Liver (tissue), 9 donors: ENCODE measurements around the gene ACYP2. TPM values are rescaled to one million over a fixed set of nuclear protein-coding genes. Genes with fewer than 3 reads are reported as not detected.

Experiments
- DNase-seq: peaks from one replicate; pipeline ENCODE4 v3.0.0-alpha.2; 2017; ENCODE audit warnings: low spot score
- H3K27ac ChIP-seq, 2 donors: one replicate each; pipeline ENCODE4 v1.7.0; 2013; ENCODE audit warnings: inconsistent platforms in 2 of 2, low read length in 2 of 2, control low read depth in 1 of 2, low read depth in 1 of 2, mild to moderate bottlenecking in 1 of 2
- H3K27me3 ChIP-seq, 4 donors: one replicate each; pipeline versions ENCODE4 v1.6.1 to v1.7.0; 2013; ENCODE audit warnings: low read length in 3 of 4, inconsistent platforms in 1 of 4, mild to moderate bottlenecking in 1 of 4, moderate library complexity in 1 of 4; ENCODE audit not compliant: control insufficient read depth in 4 of 4, insufficient read depth in 4 of 4
- H3K36me3 ChIP-seq, 4 donors: one replicate each; pipeline versions ENCODE4 v1.6.1 to v1.7.0; 2013; ENCODE audit warnings: low read length in 3 of 4, mild to moderate bottlenecking in 3 of 4, low read depth in 1 of 4, moderate library complexity in 1 of 4; ENCODE audit not compliant: control insufficient read depth in 4 of 4, insufficient read depth in 3 of 4
- H3K4me1 ChIP-seq, 4 donors: one replicate each; pipeline versions ENCODE4 v1.6.1 to v1.7.0; 2013; ENCODE audit warnings: low read length in 3 of 4, mild to moderate bottlenecking in 3 of 4, moderate library complexity in 1 of 4; ENCODE audit not compliant: control insufficient read depth in 4 of 4, insufficient read depth in 4 of 4
- H3K4me3 ChIP-seq, 3 donors: one replicate each; pipeline versions ENCODE4 v1.6.1 to v1.7.0; 2013; ENCODE audit warnings: low read length in 3 of 3, control low read depth in 1 of 3, low read depth in 1 of 3, mild to moderate bottlenecking in 1 of 3
- H3K9ac ChIP-seq, 2 donors: one replicate each; pipeline ENCODE4 v1.7.0; 2013; ENCODE audit warnings: low read length in 2 of 2, mild to moderate bottlenecking in 2 of 2, moderate library complexity in 2 of 2, control low read depth in 1 of 2, low read depth in 1 of 2
- H3K9me3 ChIP-seq, 4 donors: one replicate each; pipeline versions ENCODE4 v1.6.1 to v1.7.0; 2013; ENCODE audit warnings: low read length in 3 of 4; ENCODE audit not compliant: control insufficient read depth in 4 of 4
- EGR1 ChIP-seq, 2 donors: IDR thresholded peaks; 2 replicates each; pipeline ENCODE4 v1.6.1; 2016 to 2018; ENCODE audit warnings: antibody characterized with exemption in 2 of 2, low read depth in 2 of 2
- FOXA2 ChIP-seq: IDR thresholded peaks from 2 replicates; pipeline ENCODE4 v1.6.1; 2016; ENCODE audit warnings: antibody characterized with exemption
- GABPA ChIP-seq, 2 donors: IDR thresholded peaks in 1 of 2; conservative IDR thresholded peaks in 1 of 2; 2 replicates each; pipeline ENCODE4 v1.6.1; 2016; ENCODE audit warnings: antibody characterized with exemption in 2 of 2, mild to moderate bottlenecking in 1 of 2, moderate library complexity in 1 of 2
- HNF4A ChIP-seq, 2 donors: conservative IDR thresholded peaks; 2 replicates each; pipeline ENCODE4 v1.6.1; 2016; ENCODE audit warnings: antibody characterized with exemption in 2 of 2, mild to moderate bottlenecking in 2 of 2
- HNF4G ChIP-seq: IDR thresholded peaks from 2 replicates; pipeline ENCODE4 v1.6.1; 2016; ENCODE audit warnings: antibody characterized with exemption
- JUND ChIP-seq, 2 donors: IDR thresholded peaks; 2 replicates each; pipeline ENCODE4 v1.6.1; 2016; ENCODE audit warnings: antibody characterized with exemption in 2 of 2
- MAX ChIP-seq: IDR thresholded peaks from 2 replicates; pipeline ENCODE4 v1.6.1; 2016; ENCODE audit warnings: antibody characterized with exemption
- NR2F2 ChIP-seq: IDR thresholded peaks from 2 replicates; pipeline ENCODE4 v1.6.1; 2016; ENCODE audit warnings: antibody characterized with exemption
- REST ChIP-seq: IDR thresholded peaks from 2 replicates; pipeline ENCODE4 v1.6.1; 2016; ENCODE audit warnings: antibody characterized with exemption, mild to moderate bottlenecking
- RXRA ChIP-seq, 2 donors: IDR thresholded peaks; 2 replicates each; pipeline ENCODE4 v1.6.1; 2017 to 2018; ENCODE audit warnings: antibody characterized with exemption in 2 of 2, mild to moderate bottlenecking in 1 of 2
- SP1 ChIP-seq: IDR thresholded peaks from 2 replicates; pipeline ENCODE4 v1.6.1; 2018; ENCODE audit warnings: antibody characterized with exemption, mild to moderate bottlenecking
- WGBS: extraction: QIAGEN DNeasy Blood & Tissue Kit; methylation state at CpG from one replicate; pipeline ENCODE4 v1.1.7; 2013; 5-methylcytosine and 5-hydroxymethylcytosine counted together
- polyA plus RNA-seq, 2 donors: library from polyadenylated mRNA; stranded (reverse) in 1 of 2; unstranded in 1 of 2; fragments of 200-250 nt in 1 of 2; fragments of >200 nt in 1 of 2; fragmentation: Nextera tagmentation in 1 of 2; extraction: Ambion mirVana in 1 of 2; gene quantifications; one replicate each; pipeline versions ENCODE4 v1.2.1 to v1.2.3, GENCODE V29; 2013 to 2015
- total RNA-seq, 2 donors: library from RNA; depleted of rRNA; stranded (reverse); fragments of >200 nt; gene quantifications; one replicate each; pipeline ENCODE4 v1.2.3, GENCODE V29; 2014
- TF ChIP-seq, protein P1 (sequence below): IDR thresholded peaks from 2 replicates; pipeline ENCODE4 v1.6.1; 2016; ENCODE audit warnings: antibody characterized with exemption
- TF ChIP-seq, protein P2 (sequence below): fragments of 150-350 bp; IDR thresholded peaks from 2 replicates; pipeline ENCODE4 v1.5.1; 2017; ENCODE audit warnings: improper control_type of control experiment, low read depth, low read length; ENCODE audit not compliant: missing input control
- donor health status: healthy.
- donor health status: healthy.
- donor health status: healthy.
- donor health status: healthy.
- donor health status: healthy.

Gene ACYP2
- total and polyA plus RNA-seq, 4 donors: 13.1 to 44.3 (median 15.4) TPM

DNA sequence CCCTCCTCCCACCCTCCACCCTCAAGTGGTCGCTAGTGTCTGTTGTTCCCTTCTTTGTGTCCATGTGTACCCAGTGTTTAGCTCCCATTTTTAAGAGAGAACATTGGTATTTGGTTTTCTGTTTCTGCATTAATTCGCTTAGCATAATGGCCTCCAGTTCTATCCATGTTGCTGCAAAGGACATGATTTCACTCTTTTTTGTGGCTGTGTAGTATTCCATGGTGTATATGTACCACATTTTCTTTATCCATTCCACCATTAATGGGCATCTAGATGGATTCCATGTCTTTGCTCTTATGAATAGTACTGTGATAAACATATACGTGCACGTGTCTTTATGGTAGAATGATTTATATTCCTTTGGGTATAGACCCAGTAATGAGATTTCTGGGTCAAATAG lies 97.7 kb downstream of the ACYP2 start:
- Histone ChIP-seq H3K27me3 (no peaks in the 10 kb centered on the region), H3K4me1 (peaks cover 0 to 4% (median 3%) of the 10 kb centered on the region in 4 donors), H3K4me3 (no peak overlapping the region), H3K9ac (no peak overlapping the region), H3K9me3 (peaks cover 0 to 2% (median 1%) of the 10 kb centered on the region in 4 donors), H3K27ac (no peak overlapping the region), H3K36me3 (no peaks in the 10 kb centered on the region)
- 96% methylated on average over 4 of the region's 4 CpGs for WGBS
- no peak for DNase-seq
- TF ChIP-seq SP1 (no peak), NR2F2 (no peak), EGR1 (IDR thresholded peaks at IDR 0.05; ENCODE audit: low read depth in 2 of 2) (no peak), MAX (no peak)

- Histone ChIP-seq H3K4me3 (no peak overlapping the region), H3K4me1 (no peaks in the 10 kb centered on the region), H3K9ac (no peak overlapping the region), H3K27me3 (no peaks in the 10 kb centered on the region), H3K9me3 (no peaks in the 10 kb centered on the region), H3K27ac (no peak overlapping the region), H3K36me3 (no peaks in the 10 kb centered on the region)
- WGBS: 98% methylated on average over 2 of the region's 2 CpGs
- TF ChIP-seq, protein P1, sequence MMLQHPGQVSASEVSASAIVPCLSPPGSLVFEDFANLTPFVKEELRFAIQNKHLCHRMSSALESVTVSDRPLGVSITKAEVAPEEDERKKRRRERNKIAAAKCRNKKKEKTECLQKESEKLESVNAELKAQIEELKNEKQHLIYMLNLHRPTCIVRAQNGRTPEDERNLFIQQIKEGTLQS: no peak
- TF ChIP-seq SP1: no peak
- no peak for TF ChIP-seq EGR1 (IDR thresholded peaks at IDR 0.05; ENCODE audit: low read depth in 2 of 2)
- no peak for TF ChIP-seq RXRA (IDR thresholded peaks at IDR 0.05)
- TF ChIP-seq REST: no peak
- TF ChIP-seq FOXA2: no peak
- TF ChIP-seq GABPA (IDR thresholded peaks at IDR 0.05 in 1 of 2, conservative IDR thresholded peaks at IDR 0.05 in 1 of 2): no peak
- TF ChIP-seq MAX: no peak
- TF ChIP-seq HNF4G: no peak
- no peak for TF ChIP-seq HNF4A (conservative IDR thresholded peaks at IDR 0.05)
- no peak for TF ChIP-seq JUND (IDR thresholded peaks at IDR 0.05)
- TF ChIP-seq, protein P2, sequence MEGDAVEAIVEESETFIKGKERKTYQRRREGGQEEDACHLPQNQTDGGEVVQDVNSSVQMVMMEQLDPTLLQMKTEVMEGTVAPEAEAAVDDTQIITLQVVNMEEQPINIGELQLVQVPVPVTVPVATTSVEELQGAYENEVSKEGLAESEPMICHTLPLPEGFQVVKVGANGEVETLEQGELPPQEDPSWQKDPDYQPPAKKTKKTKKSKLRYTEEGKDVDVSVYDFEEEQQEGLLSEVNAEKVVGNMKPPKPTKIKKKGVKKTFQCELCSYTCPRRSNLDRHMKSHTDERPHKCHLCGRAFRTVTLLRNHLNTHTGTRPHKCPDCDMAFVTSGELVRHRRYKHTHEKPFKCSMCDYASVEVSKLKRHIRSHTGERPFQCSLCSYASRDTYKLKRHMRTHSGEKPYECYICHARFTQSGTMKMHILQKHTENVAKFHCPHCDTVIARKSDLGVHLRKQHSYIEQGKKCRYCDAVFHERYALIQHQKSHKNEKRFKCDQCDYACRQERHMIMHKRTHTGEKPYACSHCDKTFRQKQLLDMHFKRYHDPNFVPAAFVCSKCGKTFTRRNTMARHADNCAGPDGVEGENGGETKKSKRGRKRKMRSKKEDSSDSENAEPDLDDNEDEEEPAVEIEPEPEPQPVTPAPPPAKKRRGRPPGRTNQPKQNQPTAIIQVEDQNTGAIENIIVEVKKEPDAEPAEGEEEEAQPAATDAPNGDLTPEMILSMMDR: no peak
- DNase-seq: no peak
Measured at GRCh38 chr2:54224997-54225396, 109.6 kb downstream of the ACYP2 start.
